22Rv1 (cell line): Measurements from ENCODE around the gene SCG3.

Experiments
- H3K27ac ChIP-seq: fragments of 450-650 bp; 2 replicates; pipeline ENCODE4 v1.5.1; 2017
- CTCF ChIP-seq: fragments of 450-650 bp; IDR thresholded peaks from 2 replicates; pipeline ENCODE4 v1.5.1; 2017; ENCODE audit warnings: mild to moderate bottlenecking
- ZFX ChIP-seq: fragments of 450-650 bp; IDR thresholded peaks from 2 replicates; pipeline ENCODE4 v1.6.1; 2017; ENCODE audit warnings: antibody characterized with exemption, borderline replicate concordance

SCG3 gene

GRCh38 chr15:51752888-51753287 is 71.6 kb downstream of the SCG3 start:
- no peak for TF ChIP-seq CTCF
- no peak for TF ChIP-seq ZFX
- no peak overlapping the region for H3K27ac ChIP-seq

- no peak for TF ChIP-seq ZFX
- TF ChIP-seq CTCF = no peak
- no peak overlapping the region for H3K27ac ChIP-seq
Measured at GRCh38 chr15:51754267-51754666, 73.0 kb downstream of the SCG3 start.

GRCh38 chr15:51755790-51756189 is 74.5 kb downstream of the SCG3 start:
- TF ChIP-seq CTCF (no peak), ZFX (no peak)
- no peak overlapping the region for H3K27ac ChIP-seq

GRCh38 chr15:51756482-51756881 is 75.2 kb downstream of the SCG3 start:
- TF ChIP-seq CTCF (no peak), ZFX (no peak)
- no peak overlapping the region for H3K27ac ChIP-seq

GRCh38 chr15:51757450-51757849 is 76.1 kb downstream of the SCG3 start:
- TF ChIP-seq ZFX (no peak), CTCF (no peak)
- no peak overlapping the region for H3K27ac ChIP-seq

GRCh38 chr15:51758645-51759044 is 77.3 kb downstream of the SCG3 start:
- no peak overlapping the region for H3K27ac ChIP-seq
- TF ChIP-seq CTCF = no peak
- TF ChIP-seq ZFX = no peak

GRCh38 chr15:51759557-51760070 is 78.3 kb downstream of the SCG3 start:
- no peak overlapping the region for H3K27ac ChIP-seq
- TF ChIP-seq CTCF (peak; percentile 20; the same call in 1 of the 2 replicates), ZFX (no peak)
